ENCODE data around the gene HFE.
"Not testable (repeated sequence)": the region's sequence is repeated elsewhere in the genome, so short reads cannot be mapped to it uniquely, and the experiment has no call there.

HFE gene

DNA sequence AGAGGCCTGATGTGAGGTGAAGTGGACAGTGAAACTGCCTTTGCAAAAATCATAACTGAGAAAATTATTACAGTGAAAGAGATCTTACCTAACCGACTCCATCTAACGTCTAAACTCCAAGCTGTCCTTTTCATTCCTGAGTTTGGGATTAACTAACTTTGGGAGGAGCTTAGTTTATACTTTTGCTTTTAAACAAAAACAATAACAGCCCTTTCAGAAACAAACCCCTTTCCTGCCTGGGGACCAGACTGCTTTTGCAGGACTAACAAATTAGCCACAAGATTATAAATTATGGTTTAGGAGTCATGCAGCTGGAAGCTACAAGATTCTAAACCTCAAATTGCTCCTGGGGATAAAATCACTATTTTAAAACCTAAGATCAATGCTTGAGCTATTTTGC is 38.6 kb upstream of the HFE start:
- Histone ChIP-seq H3K4me3 (ENCODE audit: insufficient read depth, low read length, poor library complexity, severe bottlenecking) (no peak overlapping the region), H3K9ac (ENCODE audit: low read length) (no peak overlapping the region), H4K20me1 (ENCODE audit: low read depth, low read length) (no peaks in the 10 kb centered on the region), H3K27me3 (ENCODE audit: low read length) (no peaks in the 10 kb centered on the region), H3K9me2 (replicated peaks; ENCODE audit: insufficient read depth, low read length) (no peaks in the 10 kb centered on the region), H3K79me2 (ENCODE audit: insufficient read depth, low read length) (no peaks in the 10 kb centered on the region), H3K36me3 (ENCODE audit: low read length) (peaks cover 3% of the 10 kb centered on the region; the same call in 1 of the 2 replicates), H2AFZ (ENCODE audit: low read depth, low read length, severe bottlenecking) (no peak overlapping the region), H3F3A (ENCODE audit: insufficient read depth) (peaks cover 11% of the 10 kb centered on the region; the same call in 1 of the 2 replicates), H3K4me2 (ENCODE audit: low read depth, low read length, poor library complexity, severe bottlenecking) (no peak overlapping the region), H3K9me3 (ENCODE audit: insufficient read depth, low read length) (peaks cover 17% of the 10 kb centered on the region), H3K27ac (ENCODE audit: low read depth, low read length) (no peak overlapping the region)
- no peak for TF ChIP-seq EZH2phosphoT487 (conservative IDR thresholded peaks at IDR 0.05; ENCODE audit: low read length)
- TF ChIP-seq, protein P1, sequence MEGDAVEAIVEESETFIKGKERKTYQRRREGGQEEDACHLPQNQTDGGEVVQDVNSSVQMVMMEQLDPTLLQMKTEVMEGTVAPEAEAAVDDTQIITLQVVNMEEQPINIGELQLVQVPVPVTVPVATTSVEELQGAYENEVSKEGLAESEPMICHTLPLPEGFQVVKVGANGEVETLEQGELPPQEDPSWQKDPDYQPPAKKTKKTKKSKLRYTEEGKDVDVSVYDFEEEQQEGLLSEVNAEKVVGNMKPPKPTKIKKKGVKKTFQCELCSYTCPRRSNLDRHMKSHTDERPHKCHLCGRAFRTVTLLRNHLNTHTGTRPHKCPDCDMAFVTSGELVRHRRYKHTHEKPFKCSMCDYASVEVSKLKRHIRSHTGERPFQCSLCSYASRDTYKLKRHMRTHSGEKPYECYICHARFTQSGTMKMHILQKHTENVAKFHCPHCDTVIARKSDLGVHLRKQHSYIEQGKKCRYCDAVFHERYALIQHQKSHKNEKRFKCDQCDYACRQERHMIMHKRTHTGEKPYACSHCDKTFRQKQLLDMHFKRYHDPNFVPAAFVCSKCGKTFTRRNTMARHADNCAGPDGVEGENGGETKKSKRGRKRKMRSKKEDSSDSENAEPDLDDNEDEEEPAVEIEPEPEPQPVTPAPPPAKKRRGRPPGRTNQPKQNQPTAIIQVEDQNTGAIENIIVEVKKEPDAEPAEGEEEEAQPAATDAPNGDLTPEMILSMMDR (IDR thresholded peaks at IDR 0.05; ENCODE audit: insufficient read depth, low read length, poor library complexity, severe bottlenecking): no peak

DNA sequence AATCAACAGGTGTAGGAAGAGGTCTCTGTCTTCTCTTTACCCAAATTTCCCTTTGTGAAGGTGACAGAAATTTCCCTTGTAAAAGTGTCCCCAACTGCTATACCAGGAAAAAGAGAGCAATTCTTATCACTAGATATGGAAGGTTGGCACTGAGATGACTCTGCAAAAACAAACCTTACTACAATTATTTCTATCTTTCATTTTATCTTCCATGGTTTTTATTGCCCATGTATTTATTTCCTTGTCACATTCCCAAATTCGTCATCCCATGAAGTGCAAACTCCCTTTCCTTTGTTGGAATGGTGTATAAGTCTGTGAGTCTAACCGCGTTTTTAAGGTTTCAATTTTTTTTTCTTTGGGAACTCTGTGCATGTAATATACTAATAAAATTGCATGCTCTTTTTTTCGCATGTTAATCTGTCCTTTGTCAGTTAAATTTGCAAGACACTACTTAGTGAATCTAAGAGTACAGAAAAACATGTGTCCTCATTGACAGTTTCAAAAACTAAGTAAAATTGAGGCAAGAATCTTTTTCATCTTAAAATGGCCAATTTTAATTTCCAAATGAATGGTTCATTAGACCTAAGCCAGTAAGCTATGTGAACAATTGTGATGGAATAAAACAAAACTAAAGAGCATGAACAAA is 35.4 kb upstream of the HFE start:
- Histone ChIP-seq H3K4me2 (ENCODE audit: low read depth, low read length, poor library complexity, severe bottlenecking) (no peak overlapping the region), H3K36me3 (ENCODE audit: low read length) (no peaks in the 10 kb centered on the region), H3K9me2 (replicated peaks; ENCODE audit: insufficient read depth, low read length) (no peaks in the 10 kb centered on the region), H3K27me3 (ENCODE audit: low read length) (no peaks in the 10 kb centered on the region), H2AFZ (ENCODE audit: low read depth, low read length, severe bottlenecking) (no peak overlapping the region), H3K9ac (ENCODE audit: low read length) (no peak overlapping the region), H4K20me1 (ENCODE audit: low read depth, low read length) (no peaks in the 10 kb centered on the region), H3F3A (ENCODE audit: insufficient read depth) (peaks cover 36% of the 10 kb centered on the region), H3K79me2 (ENCODE audit: insufficient read depth, low read length) (no peaks in the 10 kb centered on the region), H3K4me3 (ENCODE audit: insufficient read depth, low read length, poor library complexity, severe bottlenecking) (no peak overlapping the region), H3K9me3 (ENCODE audit: insufficient read depth, low read length) (no peaks in the 10 kb centered on the region), H3K27ac (ENCODE audit: low read depth, low read length) (peak overlapping the region; percentile 32; the same call in 1 of the 2 replicates)
- TF ChIP-seq EZH2phosphoT487 (conservative IDR thresholded peaks at IDR 0.05; ENCODE audit: low read length): no peak
- TF ChIP-seq, protein P1 (IDR thresholded peaks at IDR 0.05; ENCODE audit: insufficient read depth, low read length, poor library complexity, severe bottlenecking): no peak

DNA sequence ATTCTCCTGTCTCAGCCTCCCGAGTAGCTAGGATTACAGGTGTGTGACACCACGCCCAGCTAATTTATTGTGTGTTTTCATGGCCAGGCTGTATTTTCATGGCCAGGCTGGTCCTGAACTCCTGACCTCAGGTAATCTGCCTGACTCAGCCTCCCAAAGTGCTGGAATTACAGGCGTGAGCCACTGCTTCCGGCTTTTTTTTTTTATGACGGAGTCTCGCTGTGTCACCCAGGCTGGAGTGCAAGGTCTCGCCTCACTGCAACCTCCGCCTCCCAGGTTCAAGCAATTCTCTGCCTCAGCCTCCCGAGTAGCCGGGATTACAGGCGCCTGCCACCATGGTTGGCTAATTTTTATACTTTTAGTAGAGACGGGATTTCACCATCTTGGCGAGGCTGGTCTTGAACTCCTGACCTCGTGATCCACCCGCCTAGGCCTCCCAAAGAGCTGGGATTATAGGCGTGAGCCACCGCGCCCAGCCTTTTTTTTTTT is 34.4 kb upstream of the HFE start:
- not testable (repeated sequence) for H3K9me3 ChIP-seq (ENCODE audit: insufficient read depth, low read length); H3K36me3 ChIP-seq (ENCODE audit: low read length); H3K4me3 ChIP-seq (ENCODE audit: insufficient read depth, low read length, poor library complexity, severe bottlenecking); H4K20me1 ChIP-seq (ENCODE audit: low read depth, low read length); H3K27ac ChIP-seq (ENCODE audit: low read depth, low read length); H3K9ac ChIP-seq (ENCODE audit: low read length); H2AFZ ChIP-seq (ENCODE audit: low read depth, low read length, severe bottlenecking); H3K4me2 ChIP-seq (ENCODE audit: low read depth, low read length, poor library complexity, severe bottlenecking); H3K79me2 ChIP-seq (ENCODE audit: insufficient read depth, low read length); H3K9me2 ChIP-seq (replicated peaks; ENCODE audit: insufficient read depth, low read length); H3K27me3 ChIP-seq (ENCODE audit: low read length)
- H3F3A ChIP-seq (ENCODE audit: insufficient read depth): peaks cover 44% of the 10 kb centered on the region

DNA sequence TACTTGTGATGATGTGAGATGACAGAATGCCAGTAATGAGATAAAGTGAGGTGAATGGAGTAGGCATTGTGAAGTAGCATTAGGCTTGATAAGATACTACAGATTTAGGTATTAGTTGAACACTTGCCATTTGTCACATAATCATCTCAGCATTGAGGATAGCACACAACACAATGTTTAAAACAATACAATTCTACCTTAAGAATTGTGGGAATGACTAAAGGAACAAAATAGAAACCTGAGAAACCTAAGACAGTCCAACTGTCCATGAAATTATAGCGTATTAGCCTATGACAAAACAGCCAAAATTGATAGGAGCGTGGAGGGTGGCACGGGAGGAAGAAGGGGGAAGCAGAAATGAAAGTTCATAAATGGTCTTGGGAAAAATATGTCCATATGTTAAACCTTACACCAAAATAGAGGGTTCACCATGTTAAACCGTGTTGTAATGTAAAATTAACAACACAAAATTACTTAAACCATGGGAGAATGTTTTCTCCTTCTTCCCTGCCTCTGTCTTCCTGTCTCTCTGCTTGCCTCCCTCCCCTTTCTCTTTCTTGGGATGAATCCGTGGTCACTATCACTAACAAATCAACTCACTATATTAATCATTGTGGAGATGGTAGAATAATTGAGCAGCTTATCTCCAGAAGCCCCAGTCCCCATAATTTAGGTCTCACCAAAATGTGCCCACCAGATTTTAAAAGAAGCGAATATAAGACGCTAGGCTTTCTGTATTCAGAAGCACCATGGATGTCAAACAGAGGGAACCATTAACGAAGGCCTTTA is 33.0 kb upstream of the HFE start:
- no peaks in the 10 kb centered on the region for H3K9me2 ChIP-seq (replicated peaks; ENCODE audit: insufficient read depth, low read length)
- H3K4me2 ChIP-seq (ENCODE audit: low read depth, low read length, poor library complexity, severe bottlenecking): peak overlapping the region; percentile 79
- H3K27me3 ChIP-seq (ENCODE audit: low read length): no peaks in the 10 kb centered on the region
- no peaks in the 10 kb centered on the region for H3K79me2 ChIP-seq (ENCODE audit: insufficient read depth, low read length)
- H3K9me3 ChIP-seq (ENCODE audit: insufficient read depth, low read length): no peaks in the 10 kb centered on the region
- no peaks in the 10 kb centered on the region for H4K20me1 ChIP-seq (ENCODE audit: low read depth, low read length)
- H3K27ac ChIP-seq (ENCODE audit: low read depth, low read length): peak overlapping the region; percentile 93
- H3F3A ChIP-seq (ENCODE audit: insufficient read depth): peaks cover 46% of the 10 kb centered on the region
- H3K36me3 ChIP-seq (ENCODE audit: low read length): no peaks in the 10 kb centered on the region
- H3K4me3 ChIP-seq (ENCODE audit: insufficient read depth, low read length, poor library complexity, severe bottlenecking): peak overlapping the region; percentile 59
- peak overlapping the region; percentile 71 for H3K9ac ChIP-seq (ENCODE audit: low read length)
- TF ChIP-seq, protein P1 (IDR thresholded peaks at IDR 0.05; ENCODE audit: insufficient read depth, low read length, poor library complexity, severe bottlenecking): no peak
- TF ChIP-seq EZH2phosphoT487 (conservative IDR thresholded peaks at IDR 0.05; ENCODE audit: low read length): no peak
- peak overlapping the region; percentile 39 for H2AFZ ChIP-seq (ENCODE audit: low read depth, low read length, severe bottlenecking)

Measured in SU-DHL-6 (cell line).